ENCODE results near the gene HTR1A.
A peak's percentile ranks its signal among the peaks of the same experiment; 100 is the strongest.

The HTR1A gene

DNA sequence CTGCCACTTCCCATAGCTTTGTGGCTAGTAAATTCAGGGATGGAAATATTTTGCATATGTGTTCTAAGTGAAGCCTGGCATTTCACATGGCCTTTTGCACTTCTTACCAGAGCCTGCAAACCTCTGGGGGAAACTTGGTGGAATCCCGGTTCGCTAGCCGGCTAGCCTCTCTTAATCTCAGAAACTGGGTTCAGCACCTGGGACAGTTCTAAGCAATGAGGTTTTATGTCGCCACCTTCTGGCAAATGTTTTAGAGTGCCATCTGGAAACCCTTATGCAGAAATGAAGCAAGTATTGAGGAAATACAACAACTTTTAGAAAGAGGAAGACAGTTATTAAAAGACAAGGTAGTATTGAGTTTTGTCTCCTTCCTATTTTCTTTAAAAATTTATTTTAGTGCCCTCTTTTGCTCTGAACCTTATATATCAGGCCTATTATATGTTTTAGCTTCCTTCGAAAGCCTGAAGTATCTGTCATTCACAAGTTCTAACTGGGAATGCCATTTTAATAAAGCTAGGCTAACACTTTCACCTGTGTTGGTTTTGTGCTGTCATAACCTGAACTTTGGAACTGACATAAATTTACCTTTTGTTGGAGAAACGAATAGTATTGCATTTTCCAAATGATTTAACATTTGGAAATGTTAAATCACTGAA lies 963 bp upstream of the HTR1A start:
- H3K4me2 ChIP-seq (ENCODE audit: low read depth, low read length, poor library complexity, severe bottlenecking) = no peak overlapping the region
- H3K9me3 ChIP-seq (ENCODE audit: insufficient read depth, low read length) = no peaks in the 10 kb centered on the region
- no peaks in the 10 kb centered on the region for H3K36me3 ChIP-seq (ENCODE audit: low read length)
- H3K27me3 ChIP-seq (ENCODE audit: low read length) = no peaks in the 10 kb centered on the region
- H2AFZ ChIP-seq (ENCODE audit: low read depth, low read length, severe bottlenecking) = no peak overlapping the region
- TF ChIP-seq EZH2phosphoT487 (conservative IDR thresholded peaks at IDR 0.05; ENCODE audit: low read length) (no peak), CTCF (IDR thresholded peaks at IDR 0.05; ENCODE audit: insufficient read depth, low read length, poor library complexity, severe bottlenecking) (peak; percentile 64)
- no peak overlapping the region for H3K27ac ChIP-seq (ENCODE audit: low read depth, low read length)
- H3K79me2 ChIP-seq (ENCODE audit: insufficient read depth, low read length) = no peaks in the 10 kb centered on the region
- H3F3A ChIP-seq (ENCODE audit: insufficient read depth) = no peaks in the 10 kb centered on the region
- no peaks in the 10 kb centered on the region for H4K20me1 ChIP-seq (ENCODE audit: low read depth, low read length)
- H3K9ac ChIP-seq (ENCODE audit: low read length) = no peak overlapping the region
- H3K9me2 ChIP-seq (replicated peaks; ENCODE audit: insufficient read depth, low read length) = no peaks in the 10 kb centered on the region
- H3K4me3 ChIP-seq (ENCODE audit: insufficient read depth, low read length, poor library complexity, severe bottlenecking) = no peak overlapping the region

GRCh38 chr5:63961598-63962161 lies 565 bp downstream of the HTR1A start:
- Histone ChIP-seq H3K4me2 (ENCODE audit: low read depth, low read length, poor library complexity, severe bottlenecking) (no peak overlapping the region), H3K4me3 (ENCODE audit: insufficient read depth, low read length, poor library complexity, severe bottlenecking) (no peak overlapping the region), H3K27me3 (ENCODE audit: low read length) (no peaks in the 10 kb centered on the region), H3K36me3 (ENCODE audit: low read length) (no peaks in the 10 kb centered on the region), H3K9ac (ENCODE audit: low read length) (no peak overlapping the region), H4K20me1 (ENCODE audit: low read depth, low read length) (no peaks in the 10 kb centered on the region), H3K79me2 (ENCODE audit: insufficient read depth, low read length) (no peaks in the 10 kb centered on the region), H3K27ac (ENCODE audit: low read depth, low read length) (no peak overlapping the region), H3K9me2 (replicated peaks; ENCODE audit: insufficient read depth, low read length) (no peaks in the 10 kb centered on the region), H3F3A (ENCODE audit: insufficient read depth) (no peaks in the 10 kb centered on the region), H2AFZ (ENCODE audit: low read depth, low read length, severe bottlenecking) (no peak overlapping the region), H3K9me3 (ENCODE audit: insufficient read depth, low read length) (no peaks in the 10 kb centered on the region)
- no peak for TF ChIP-seq CTCF (IDR thresholded peaks at IDR 0.05; ENCODE audit: insufficient read depth, low read length, poor library complexity, severe bottlenecking)
- no peak for TF ChIP-seq EZH2phosphoT487 (conservative IDR thresholded peaks at IDR 0.05; ENCODE audit: low read length)

- Histone ChIP-seq H3K27me3 (ENCODE audit: low read length) (no peaks in the 10 kb centered on the region), H3K4me2 (ENCODE audit: low read depth, low read length, poor library complexity, severe bottlenecking) (no peak overlapping the region), H3K9me2 (replicated peaks; ENCODE audit: insufficient read depth, low read length) (no peaks in the 10 kb centered on the region), H3K9me3 (ENCODE audit: insufficient read depth, low read length) (no peaks in the 10 kb centered on the region), H3K79me2 (ENCODE audit: insufficient read depth, low read length) (no peaks in the 10 kb centered on the region), H3K4me3 (ENCODE audit: insufficient read depth, low read length, poor library complexity, severe bottlenecking) (no peak overlapping the region), H3K27ac (ENCODE audit: low read depth, low read length) (no peak overlapping the region), H3F3A (ENCODE audit: insufficient read depth) (no peaks in the 10 kb centered on the region), H2AFZ (ENCODE audit: low read depth, low read length, severe bottlenecking) (no peak overlapping the region), H3K9ac (ENCODE audit: low read length) (no peak overlapping the region), H3K36me3 (ENCODE audit: low read length) (no peaks in the 10 kb centered on the region), H4K20me1 (ENCODE audit: low read depth, low read length) (no peaks in the 10 kb centered on the region)
- TF ChIP-seq CTCF (IDR thresholded peaks at IDR 0.05; ENCODE audit: insufficient read depth, low read length, poor library complexity, severe bottlenecking) = no peak
- no peak for TF ChIP-seq EZH2phosphoT487 (conservative IDR thresholded peaks at IDR 0.05; ENCODE audit: low read length)
Measured at GRCh38 chr5:63961125-63961597, 1.1 kb downstream of the HTR1A start.
